OCI-LY1 (cell line): ENCODE measurements around the gene JAKMIP3.

Experiments used
- H2AFZ ChIP-seq: fragments of 200-600 bp; sonication (generic), shearing (Covaris generic); 2 replicates; pipeline ENCODE4 v1.6.0; 2014; ENCODE audit warnings: antibody characterized with exemption, mild to moderate bottlenecking, low read length
- H3F3A ChIP-seq: fragments of 200-600 bp; sonication (generic), shearing (Covaris generic); 2 replicates; pipeline ENCODE4 v1.6.0; 2014; ENCODE audit warnings: mild to moderate bottlenecking, antibody characterized with exemption, low read length, moderate library complexity; ENCODE audit not compliant: insufficient read depth
- H3K27ac ChIP-seq: fragments of 200-600 bp; sonication (generic); 2 replicates; pipeline ENCODE4 v1.5.1; 2014; ENCODE audit warnings: low read length, mixed run types, mild to moderate bottlenecking, low read depth; ENCODE audit not compliant: poor library complexity, severe bottlenecking
- H3K27me3 ChIP-seq: fragments of 200-600 bp; sonication (generic); 2 replicates; pipeline ENCODE4 v1.6.0; 2014; ENCODE audit warnings: antibody characterized with exemption, mild to moderate bottlenecking, low read length, moderate library complexity; ENCODE audit not compliant: insufficient read depth
- H3K36me3 ChIP-seq: fragments of 200-600 bp; sonication (generic); 2 replicates; pipeline ENCODE4 v1.6.1; 2014; ENCODE audit warnings: mild to moderate bottlenecking, antibody characterized with exemption, low read length, moderate library complexity, mixed read lengths; ENCODE audit not compliant: insufficient read depth
- H3K4me1 ChIP-seq: fragments of 200-600 bp; sonication (generic); 2 replicates; pipeline ENCODE4 v1.5.1; 2014; ENCODE audit warnings: mild to moderate bottlenecking, low read length, moderate library complexity; ENCODE audit not compliant: insufficient read depth, severe bottlenecking
- H3K4me2 ChIP-seq: fragments of 200-600 bp; sonication (generic), shearing (Covaris generic); 2 replicates; pipeline ENCODE4 v1.6.1; 2014; ENCODE audit warnings: low read length
- H3K4me3 ChIP-seq: fragments of 200-600 bp; sonication (generic); 2 replicates; pipeline ENCODE4 v1.5.1; 2014; ENCODE audit warnings: low read length, low read depth, mild to moderate bottlenecking, mixed read lengths; ENCODE audit not compliant: poor library complexity, severe bottlenecking
- H3K79me2 ChIP-seq: fragments of 200-600 bp; shearing (Covaris generic); 2 replicates; pipeline ENCODE4 v1.6.1; 2016; ENCODE audit warnings: mixed run types, low read length, mixed read lengths; ENCODE audit not compliant: insufficient read depth
- H3K9ac ChIP-seq: fragments of 200-600 bp; sonication (generic), shearing (Covaris generic); 2 replicates; pipeline ENCODE4 v1.6.1; 2014; ENCODE audit warnings: mild to moderate bottlenecking, low read length, mixed read lengths
- H3K9me2 ChIP-seq: fragments of 200-600 bp; sonication (generic), shearing (Covaris generic); 2 replicates; pipeline ENCODE4 v1.6.1; 2014; ENCODE audit warnings: low read depth, mild to moderate bottlenecking, low read length, mixed read lengths
- H3K9me3 ChIP-seq: fragments of 200-600 bp; shearing (Covaris generic); 2 replicates; pipeline ENCODE4 v1.6.1; 2014; ENCODE audit warnings: low read length, mixed read lengths
- H4K20me1 ChIP-seq: fragments of 200-600 bp; sonication (generic), shearing (Covaris generic); 2 replicates; pipeline ENCODE4 v1.6.0; 2016; ENCODE audit warnings: mild to moderate bottlenecking, low read length; ENCODE audit not compliant: insufficient read depth
- EZH2 ChIP-seq: fragments of 200-600 bp; sonication (generic), shearing (Covaris generic); IDR thresholded peaks from 2 replicates; pipeline ENCODE4 v1.8.0; 2017; ENCODE audit warnings: borderline replicate concordance, mixed run types, mild to moderate bottlenecking, antibody characterized with exemption, low read length, moderate library complexity, mixed read lengths
- TF ChIP-seq, protein P1 (sequence below): fragments of 200-600 bp; sonication (generic), shearing (Covaris generic); IDR thresholded peaks from 2 replicates; pipeline ENCODE4 v1.5.1; 2017; ENCODE audit warnings: mild to moderate bottlenecking, antibody characterized with exemption, low read length, moderate library complexity, mixed read lengths

JAKMIP3 gene

DNA sequence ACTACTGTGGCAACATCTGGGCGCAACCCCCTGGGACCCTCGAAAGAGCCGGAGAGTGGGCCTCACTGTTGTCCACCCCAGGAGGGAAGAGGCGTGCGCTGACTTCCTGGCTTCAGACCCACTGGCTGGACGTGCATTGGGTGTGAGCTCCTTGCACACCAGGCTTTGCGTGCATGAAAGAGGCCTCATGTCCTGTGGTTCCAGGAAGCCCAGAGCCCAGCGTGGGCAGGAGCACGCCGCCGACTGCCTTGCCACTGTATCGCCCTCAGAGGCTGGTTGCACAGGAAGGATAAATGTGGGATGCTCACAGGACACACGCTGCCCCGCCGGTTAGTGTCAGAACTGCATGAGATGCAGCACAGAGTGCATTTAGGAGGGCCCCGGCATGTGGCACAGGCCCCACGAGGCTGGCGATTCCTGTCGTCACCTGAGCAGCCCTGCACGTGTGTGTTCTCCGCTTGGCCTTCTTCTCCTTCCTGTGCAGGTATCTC is 8.5 kb upstream of the JAKMIP3 start:
- no peaks in the 10 kb centered on the region for H4K20me1 ChIP-seq
- H3K9ac ChIP-seq: no peak overlapping the region
- H3K27me3 ChIP-seq: no peaks in the 10 kb centered on the region
- TF ChIP-seq, protein P1, sequence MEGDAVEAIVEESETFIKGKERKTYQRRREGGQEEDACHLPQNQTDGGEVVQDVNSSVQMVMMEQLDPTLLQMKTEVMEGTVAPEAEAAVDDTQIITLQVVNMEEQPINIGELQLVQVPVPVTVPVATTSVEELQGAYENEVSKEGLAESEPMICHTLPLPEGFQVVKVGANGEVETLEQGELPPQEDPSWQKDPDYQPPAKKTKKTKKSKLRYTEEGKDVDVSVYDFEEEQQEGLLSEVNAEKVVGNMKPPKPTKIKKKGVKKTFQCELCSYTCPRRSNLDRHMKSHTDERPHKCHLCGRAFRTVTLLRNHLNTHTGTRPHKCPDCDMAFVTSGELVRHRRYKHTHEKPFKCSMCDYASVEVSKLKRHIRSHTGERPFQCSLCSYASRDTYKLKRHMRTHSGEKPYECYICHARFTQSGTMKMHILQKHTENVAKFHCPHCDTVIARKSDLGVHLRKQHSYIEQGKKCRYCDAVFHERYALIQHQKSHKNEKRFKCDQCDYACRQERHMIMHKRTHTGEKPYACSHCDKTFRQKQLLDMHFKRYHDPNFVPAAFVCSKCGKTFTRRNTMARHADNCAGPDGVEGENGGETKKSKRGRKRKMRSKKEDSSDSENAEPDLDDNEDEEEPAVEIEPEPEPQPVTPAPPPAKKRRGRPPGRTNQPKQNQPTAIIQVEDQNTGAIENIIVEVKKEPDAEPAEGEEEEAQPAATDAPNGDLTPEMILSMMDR: no peak
- no peak for TF ChIP-seq EZH2
- H3K4me1 ChIP-seq: no peaks in the 10 kb centered on the region
- H3K79me2 ChIP-seq: no peaks in the 10 kb centered on the region
- peaks cover 6% of the 10 kb centered on the region; the same call in 1 of the 2 replicates for H3K9me3 ChIP-seq
- H3K4me3 ChIP-seq: no peak overlapping the region
- no peaks in the 10 kb centered on the region for H3K9me2 ChIP-seq
- no peaks in the 10 kb centered on the region for H3K36me3 ChIP-seq
- no peak overlapping the region for H3K27ac ChIP-seq
- H3K4me2 ChIP-seq: no peak overlapping the region
- H3F3A ChIP-seq: no peaks in the 10 kb centered on the region
- H2AFZ ChIP-seq: no peak overlapping the region

DNA sequence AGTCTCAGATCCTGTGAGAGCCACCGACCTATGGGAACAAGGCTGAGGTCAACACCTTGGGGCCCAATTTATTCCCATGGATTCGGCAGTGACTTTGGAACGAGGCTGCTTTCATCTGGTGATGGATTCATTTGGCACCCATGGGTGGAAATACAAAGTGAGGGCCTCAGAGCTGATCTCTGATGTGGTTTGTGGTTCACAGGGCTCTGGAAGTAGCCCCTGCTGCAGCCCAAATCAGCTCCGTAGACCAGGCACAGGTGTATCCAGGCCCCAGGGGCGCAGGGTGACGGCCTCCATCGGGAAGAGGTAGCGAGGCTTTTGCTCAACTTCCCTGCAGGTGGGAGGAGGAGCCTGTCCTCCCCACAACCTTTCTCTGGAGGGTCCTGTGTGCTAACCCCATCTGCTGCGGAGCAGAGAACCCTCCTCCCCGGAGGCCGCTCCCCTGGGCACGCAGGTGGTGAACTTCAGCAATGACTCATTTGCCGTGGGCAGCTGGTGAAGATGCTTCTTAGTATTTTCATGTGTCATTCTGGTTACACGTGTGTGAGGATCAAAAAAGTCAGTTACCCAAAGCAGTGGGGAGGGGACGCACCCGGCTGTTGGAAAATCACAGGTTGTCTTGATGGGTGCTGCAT is 7.5 kb upstream of the JAKMIP3 start:
- no peaks in the 10 kb centered on the region for H3K9me3 ChIP-seq
- H3F3A ChIP-seq: no peaks in the 10 kb centered on the region
- no peaks in the 10 kb centered on the region for H3K36me3 ChIP-seq
- H3K27ac ChIP-seq: no peak overlapping the region
- no peaks in the 10 kb centered on the region for H4K20me1 ChIP-seq
- H3K4me2 ChIP-seq: no peak overlapping the region
- TF ChIP-seq EZH2: no peak
- TF ChIP-seq, protein P1: no peak
- no peaks in the 10 kb centered on the region for H3K79me2 ChIP-seq
- H3K4me1 ChIP-seq: no peaks in the 10 kb centered on the region
- H3K9ac ChIP-seq: no peak overlapping the region
- H3K9me2 ChIP-seq: no peaks in the 10 kb centered on the region
- H2AFZ ChIP-seq: no peak overlapping the region
- H3K4me3 ChIP-seq: no peak overlapping the region
- H3K27me3 ChIP-seq: no peaks in the 10 kb centered on the region

DNA sequence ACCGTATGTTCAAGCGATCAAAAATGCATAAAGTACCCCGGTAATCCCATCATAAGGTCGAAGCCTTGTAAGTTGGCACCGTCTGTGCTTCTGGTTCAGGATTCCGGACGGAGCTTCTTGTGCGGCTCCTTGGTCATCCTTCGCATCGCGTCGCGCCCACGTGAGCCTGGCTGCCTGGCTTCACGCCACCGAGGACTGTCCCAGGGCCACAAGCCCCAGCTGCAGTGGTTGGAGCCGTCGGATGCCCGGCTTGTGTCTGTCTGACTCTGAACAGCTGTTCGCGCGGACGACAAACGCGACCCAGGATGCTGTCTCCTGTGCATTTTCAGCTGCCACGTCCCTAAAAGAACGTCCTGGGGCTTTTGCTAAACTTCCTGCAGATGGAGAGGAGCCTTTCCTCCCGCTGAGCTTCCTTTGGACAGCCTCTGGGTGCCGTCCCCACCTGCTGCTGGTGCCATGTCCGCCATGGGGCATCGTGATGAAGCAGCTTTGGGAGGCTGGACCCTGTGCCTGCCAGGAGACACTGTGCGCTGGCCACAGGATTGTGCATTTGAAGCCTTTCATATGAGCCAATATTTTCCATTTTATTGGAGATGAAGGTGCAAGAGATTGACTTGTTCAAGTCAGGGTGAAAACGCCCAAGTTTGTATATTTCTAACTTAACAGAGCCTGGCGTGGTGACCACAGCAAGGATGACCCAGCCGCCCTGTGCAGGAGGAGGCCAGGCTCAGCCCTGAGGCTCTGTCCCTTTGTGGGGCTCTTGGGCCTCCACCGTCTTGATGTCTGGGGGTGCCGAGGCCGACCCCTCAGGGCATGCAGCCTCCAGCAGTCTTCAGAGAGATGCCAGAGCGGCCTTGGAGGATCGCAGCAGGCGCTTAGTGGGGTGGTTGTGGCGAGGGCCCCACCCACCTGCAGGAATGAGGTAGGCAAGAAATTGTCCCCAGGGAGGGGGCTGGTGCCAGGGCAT is 6.7 kb upstream of the JAKMIP3 start:
- H3K4me2 ChIP-seq: no peak overlapping the region
- no peaks in the 10 kb centered on the region for H4K20me1 ChIP-seq
- no peaks in the 10 kb centered on the region for H3F3A ChIP-seq
- H3K27me3 ChIP-seq: no peaks in the 10 kb centered on the region
- no peaks in the 10 kb centered on the region for H3K4me1 ChIP-seq
- no peaks in the 10 kb centered on the region for H3K9me2 ChIP-seq
- TF ChIP-seq EZH2: no peak
- TF ChIP-seq, protein P1: no peak
- H3K27ac ChIP-seq: no peak overlapping the region
- H3K9ac ChIP-seq: no peak overlapping the region
- no peaks in the 10 kb centered on the region for H3K79me2 ChIP-seq
- no peak overlapping the region for H3K4me3 ChIP-seq
- no peaks in the 10 kb centered on the region for H3K9me3 ChIP-seq
- no peak overlapping the region for H2AFZ ChIP-seq
- H3K36me3 ChIP-seq: no peaks in the 10 kb centered on the region
